ENCODE measurements around the gene LRRFIP1.

Gene LRRFIP1, protein sequence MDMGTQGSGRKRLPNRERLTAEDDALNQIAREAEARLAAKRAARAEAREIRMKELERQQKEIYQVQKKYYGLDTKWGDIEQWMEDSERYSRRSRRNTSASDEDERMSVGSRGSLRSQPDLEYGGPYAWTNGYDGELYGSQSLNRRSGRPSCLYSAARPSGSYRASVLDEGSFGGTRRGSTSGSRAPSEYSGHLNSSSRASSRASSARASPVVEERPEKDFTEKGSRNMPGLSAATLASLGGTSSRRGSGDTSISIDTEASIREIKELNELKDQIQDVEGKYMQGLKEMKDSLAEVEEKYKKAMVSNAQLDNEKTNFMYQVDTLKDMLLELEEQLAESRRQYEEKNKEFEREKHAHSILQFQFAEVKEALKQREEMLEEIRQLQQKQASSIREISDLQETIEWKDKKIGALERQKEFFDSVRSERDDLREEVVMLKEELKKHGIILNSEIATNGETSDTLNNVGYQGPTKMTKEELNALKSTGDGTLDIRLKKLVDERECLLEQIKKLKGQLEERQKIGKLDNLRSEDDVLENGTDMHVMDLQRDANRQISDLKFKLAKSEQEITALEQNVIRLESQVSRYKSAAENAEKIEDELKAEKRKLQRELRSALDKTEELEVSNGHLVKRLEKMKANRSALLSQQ

DNA sequence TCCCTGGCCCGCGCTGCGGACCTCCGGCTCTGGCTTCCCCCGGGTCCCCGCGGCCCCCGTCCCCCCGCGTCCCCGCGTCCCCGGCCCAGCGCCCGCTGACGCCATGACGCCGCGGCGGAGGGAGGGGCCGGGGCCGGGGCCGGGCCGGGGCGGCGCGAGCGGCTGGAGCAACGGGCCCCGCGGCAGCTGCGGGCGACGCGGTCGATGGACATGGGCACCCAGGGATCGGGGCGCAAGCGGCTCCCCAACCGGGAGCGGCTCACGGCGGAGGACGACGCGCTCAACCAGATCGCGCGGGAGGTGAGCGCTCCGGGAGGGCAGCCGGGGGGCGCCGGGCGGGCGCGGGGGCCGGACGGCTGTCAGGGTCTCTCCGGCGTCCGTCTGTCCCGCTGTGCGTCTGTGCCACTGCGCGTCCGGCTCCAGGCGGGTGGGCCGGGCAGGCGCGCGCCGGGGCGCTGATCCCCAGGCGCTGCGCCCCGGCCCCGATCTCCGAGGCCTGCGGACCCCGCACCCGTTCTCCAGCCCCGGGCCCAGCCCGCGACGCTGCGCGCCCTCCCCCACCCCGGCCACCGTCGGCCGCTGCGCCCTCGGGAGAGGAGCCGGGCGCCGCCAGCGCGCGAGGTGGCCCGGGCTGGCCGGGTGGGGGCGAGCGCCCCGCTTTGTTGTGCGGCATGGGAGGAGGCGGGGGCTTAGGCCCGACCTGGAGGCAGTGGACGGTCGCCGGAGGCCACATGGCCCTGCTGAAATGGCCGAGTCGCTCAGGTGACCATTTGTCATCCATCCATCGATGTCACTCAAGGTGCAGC is at the start of gene LRRFIP1:
TSS of gene LRRFIP1 (plus strand) at position 147 of the 806 bp plus-strand sequence. CDS start at position 205, 58 bp downstream.
- Histone ChIP-seq H3K4me3 (ENCODE audit: low read depth, low read length) (peak within 1 kb of the TSS; percentile 72), H3K27ac (0 out of 2 replicates have a peak within 1 kb of the TSS, but pooled peaks have one; percentile 29), H3K9me3 (ENCODE audit: severe bottlenecking) (no peaks in the 10 kb centered on the region), H3K27me3 (ENCODE audit: insufficient read depth, low read depth, severe bottlenecking) (no peaks in the 10 kb centered on the region), H3K36me3 (no peaks in the 10 kb centered on the region; the same call in 1 of the 2 replicates)
- DNase-seq = peak; percentile 53
- TF ChIP-seq, protein P1, sequence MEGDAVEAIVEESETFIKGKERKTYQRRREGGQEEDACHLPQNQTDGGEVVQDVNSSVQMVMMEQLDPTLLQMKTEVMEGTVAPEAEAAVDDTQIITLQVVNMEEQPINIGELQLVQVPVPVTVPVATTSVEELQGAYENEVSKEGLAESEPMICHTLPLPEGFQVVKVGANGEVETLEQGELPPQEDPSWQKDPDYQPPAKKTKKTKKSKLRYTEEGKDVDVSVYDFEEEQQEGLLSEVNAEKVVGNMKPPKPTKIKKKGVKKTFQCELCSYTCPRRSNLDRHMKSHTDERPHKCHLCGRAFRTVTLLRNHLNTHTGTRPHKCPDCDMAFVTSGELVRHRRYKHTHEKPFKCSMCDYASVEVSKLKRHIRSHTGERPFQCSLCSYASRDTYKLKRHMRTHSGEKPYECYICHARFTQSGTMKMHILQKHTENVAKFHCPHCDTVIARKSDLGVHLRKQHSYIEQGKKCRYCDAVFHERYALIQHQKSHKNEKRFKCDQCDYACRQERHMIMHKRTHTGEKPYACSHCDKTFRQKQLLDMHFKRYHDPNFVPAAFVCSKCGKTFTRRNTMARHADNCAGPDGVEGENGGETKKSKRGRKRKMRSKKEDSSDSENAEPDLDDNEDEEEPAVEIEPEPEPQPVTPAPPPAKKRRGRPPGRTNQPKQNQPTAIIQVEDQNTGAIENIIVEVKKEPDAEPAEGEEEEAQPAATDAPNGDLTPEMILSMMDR (IDR thresholded peaks at IDR 0.05; ENCODE audit: low read depth, low read length) = no peak

DNA sequence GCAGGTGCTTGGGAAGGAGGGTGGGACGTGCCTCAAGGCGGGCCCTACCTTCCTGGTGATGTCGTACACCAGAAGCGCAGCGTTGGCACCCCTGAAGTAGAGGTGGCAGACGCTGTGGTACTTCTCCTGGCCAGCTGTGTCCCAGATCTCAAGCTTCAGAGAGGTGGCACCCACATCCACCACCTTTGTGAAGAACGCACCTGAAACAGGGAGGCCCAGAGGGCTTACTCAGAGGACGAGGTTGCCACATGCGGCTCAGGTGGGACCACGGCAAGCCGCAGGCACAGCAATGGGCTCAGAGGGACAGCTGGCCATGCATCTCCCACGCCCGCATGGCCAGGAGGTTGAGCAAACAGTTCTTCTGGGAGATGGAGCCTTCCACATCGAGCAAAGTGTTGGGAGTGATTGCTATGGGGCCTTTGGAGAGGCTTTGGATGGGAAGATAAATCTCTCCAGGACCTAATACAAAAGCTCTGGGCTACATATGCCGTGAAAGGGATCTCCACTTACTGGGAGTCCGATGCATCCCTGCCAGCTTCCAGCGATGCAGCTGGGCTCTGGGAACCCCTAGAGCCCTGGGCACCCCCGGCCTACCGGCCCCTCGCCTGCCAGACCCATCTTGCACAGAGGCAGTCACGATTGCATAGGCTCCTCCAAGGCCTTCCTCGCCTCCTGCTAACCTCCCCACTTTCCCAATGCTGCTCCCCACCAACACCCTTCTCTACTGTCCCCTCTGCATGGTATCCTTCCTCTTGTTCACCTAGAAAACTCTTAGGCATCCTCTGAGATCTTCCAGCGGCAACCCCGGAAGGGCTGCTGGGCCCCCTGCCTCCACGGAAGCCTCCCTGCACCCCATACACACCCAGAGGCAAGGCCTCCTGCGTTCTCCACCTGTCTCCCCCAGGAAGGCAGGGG is 49.2 kb upstream of the LRRFIP1 start:
- Histone ChIP-seq H3K4me3 (ENCODE audit: low read depth, low read length) (no peak overlapping the region), H3K27me3 (ENCODE audit: insufficient read depth, low read depth, severe bottlenecking) (peaks cover 8% of the 10 kb centered on the region), H3K36me3 (no peaks in the 10 kb centered on the region), H3K9me3 (ENCODE audit: severe bottlenecking) (no peaks in the 10 kb centered on the region), H3K27ac (no peak overlapping the region)
- DNase-seq = no peak
- TF ChIP-seq, protein P1 (IDR thresholded peaks at IDR 0.05; ENCODE audit: low read depth, low read length) = no peak

DNA sequence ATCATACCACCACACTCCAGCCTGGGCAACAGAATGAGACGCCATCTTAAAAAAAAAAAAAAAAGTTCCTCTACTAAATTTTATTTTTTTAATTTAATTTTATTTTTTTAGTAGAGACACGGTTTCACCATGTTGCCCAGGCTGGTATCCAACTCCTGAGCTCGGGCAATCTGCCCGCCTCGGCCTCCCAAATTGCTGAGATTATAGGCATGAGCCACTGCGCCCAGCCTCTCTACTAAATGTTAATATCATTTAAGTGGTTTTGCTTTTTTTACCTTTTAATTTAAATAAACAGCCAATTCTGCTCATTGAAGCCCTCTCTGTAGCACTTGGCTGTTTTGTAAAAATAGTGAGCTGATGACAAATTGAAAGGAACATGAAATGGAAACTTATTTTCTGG is 46.1 kb upstream of the LRRFIP1 start:
- no peak for DNase-seq
- Histone ChIP-seq H3K27ac (no peak overlapping the region), H3K4me3 (ENCODE audit: low read depth, low read length) (no peak overlapping the region), H3K36me3 (no peaks in the 10 kb centered on the region), H3K27me3 (ENCODE audit: insufficient read depth, low read depth, severe bottlenecking) (peaks cover 8% of the 10 kb centered on the region), H3K9me3 (ENCODE audit: severe bottlenecking) (no peaks in the 10 kb centered on the region)
- TF ChIP-seq, protein P1 (IDR thresholded peaks at IDR 0.05; ENCODE audit: low read depth, low read length) = no peak

DNA sequence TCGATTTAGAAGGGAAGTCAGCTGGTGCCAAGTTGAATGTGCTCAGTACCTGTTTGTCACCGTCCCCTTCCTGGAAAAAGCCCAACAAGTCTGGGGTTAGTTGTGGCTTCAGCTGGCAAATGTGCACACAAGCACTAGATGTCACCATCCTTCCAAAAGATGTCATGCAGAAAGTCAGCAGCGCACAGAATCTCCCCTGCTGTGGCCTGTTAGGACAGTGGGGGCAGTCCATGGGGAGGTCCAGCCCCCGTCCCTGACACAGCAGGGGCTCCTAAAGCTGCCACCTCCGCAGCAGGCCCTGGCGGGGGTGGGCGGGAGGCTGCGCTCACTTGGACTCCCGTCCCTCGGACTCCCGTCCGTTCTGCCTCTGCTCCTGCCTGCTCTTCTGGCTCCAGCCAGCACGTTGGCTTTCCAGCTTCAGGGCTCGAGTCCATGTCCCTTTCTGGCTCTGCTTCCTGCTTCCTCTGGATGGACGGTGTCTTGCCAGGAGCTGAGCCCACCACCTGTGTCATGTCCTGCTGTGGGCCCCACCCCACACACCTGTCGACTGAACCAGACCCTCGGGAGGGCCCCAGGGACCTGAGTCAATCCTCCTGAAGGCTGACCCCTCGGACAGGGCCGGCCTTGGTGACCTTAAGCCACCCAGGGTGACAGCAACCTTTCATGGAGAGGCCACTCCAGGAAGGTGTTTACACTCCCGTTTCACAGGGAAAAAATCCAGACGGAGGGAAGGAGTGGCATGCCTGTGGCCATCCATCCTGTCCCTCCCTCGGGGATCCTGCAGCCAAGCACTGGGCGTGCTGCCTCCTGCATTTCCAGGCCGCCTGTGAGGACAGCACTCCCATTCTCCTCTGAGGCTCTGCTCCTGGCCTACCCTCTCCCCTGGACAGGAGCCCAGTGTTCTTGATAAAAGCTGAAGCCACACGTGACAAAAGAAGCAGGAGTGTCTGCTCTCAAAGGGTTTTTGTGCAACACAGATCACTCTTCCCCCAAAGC is 45.3 kb upstream of the LRRFIP1 start:
- H3K36me3 ChIP-seq = no peaks in the 10 kb centered on the region
- H3K27me3 ChIP-seq (ENCODE audit: insufficient read depth, low read depth, severe bottlenecking) = peaks cover 8% of the 10 kb centered on the region
- peak; percentile 73 for DNase-seq
- TF ChIP-seq, protein P1 (IDR thresholded peaks at IDR 0.05; ENCODE audit: low read depth, low read length) = peak; percentile 75
- no peak overlapping the region for H3K4me3 ChIP-seq (ENCODE audit: low read depth, low read length)
- H3K9me3 ChIP-seq (ENCODE audit: severe bottlenecking) = no peaks in the 10 kb centered on the region
- H3K27ac ChIP-seq = no peak overlapping the region

Data from WERI-Rb-1 (cell line).